ENCODE measurements around the gene LAMTOR2.
"Not testable (repeated sequence)": the region's sequence is repeated elsewhere in the genome, so short reads cannot be mapped to it uniquely, and the experiment has no call there.

Gene LAMTOR2

GRCh38 chr1:156067262-156067661, 12.7 kb downstream of the LAMTOR2 start:
- in situ Hi-C loops (cut with MboI; ENCODE audit: low sequenced_read_pairs, unreplicated experiment), result no loop called here
- DNase-seq (ENCODE audit: low spot score), result no peak
- no peak for TF ChIP-seq CTCF (IDR thresholded peaks at IDR 0.05; ENCODE audit: borderline replicate concordance, control extremely low read depth, extremely low read depth, insufficient read depth, missing control alignments)

DNA sequence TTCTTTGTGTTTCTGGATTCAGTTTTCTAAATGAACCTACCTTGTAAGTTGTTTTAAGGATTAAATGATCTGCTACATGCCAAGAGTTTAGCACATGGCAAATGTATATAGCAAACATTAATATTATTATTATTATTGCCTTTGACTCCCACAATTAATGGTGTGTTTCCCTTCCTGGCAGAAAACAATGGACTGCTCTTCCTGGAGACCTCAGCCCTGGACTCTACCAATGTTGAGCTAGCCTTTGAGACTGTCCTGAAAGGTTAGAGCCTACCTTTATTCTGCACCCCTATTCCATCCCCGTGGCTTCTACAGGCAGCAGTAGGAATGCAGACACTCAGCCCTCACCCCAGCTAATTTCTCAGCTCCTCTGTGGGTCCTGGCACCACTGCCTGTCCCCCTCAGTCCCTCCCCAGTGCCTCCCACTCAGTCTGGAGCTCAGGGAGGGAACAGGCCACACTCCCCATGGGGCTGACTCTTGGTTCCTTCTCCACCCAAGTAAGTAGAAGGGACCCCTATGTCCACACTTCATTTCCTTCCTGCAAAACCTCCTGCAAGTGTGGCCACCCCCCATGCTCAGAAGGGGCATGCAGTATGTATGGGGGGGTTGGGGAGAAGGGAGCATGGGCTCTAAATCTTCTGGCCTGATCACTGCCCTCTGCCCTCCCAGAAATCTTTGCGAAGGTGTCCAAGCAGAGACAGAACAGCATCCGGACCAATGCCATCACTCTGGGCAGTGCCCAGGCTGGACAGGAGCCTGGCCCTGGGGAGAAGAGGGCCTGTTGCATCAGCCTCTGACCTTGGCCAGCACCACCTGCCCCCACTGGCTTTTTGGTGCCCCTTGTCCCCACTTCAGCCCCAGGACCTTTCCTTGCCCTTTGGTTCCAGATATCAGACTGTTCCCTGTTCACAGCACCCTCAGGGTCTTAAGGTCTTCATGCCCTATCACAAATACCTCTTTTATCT, 15.2 kb downstream of the LAMTOR2 start:
- DNase-seq (ENCODE audit: low spot score), result no peak
- no peak for TF ChIP-seq CTCF (IDR thresholded peaks at IDR 0.05; ENCODE audit: borderline replicate concordance, control extremely low read depth, extremely low read depth, insufficient read depth, missing control alignments)
- in situ Hi-C loops (cut with MboI; ENCODE audit: low sequenced_read_pairs, unreplicated experiment), result no loop called here

DNA sequence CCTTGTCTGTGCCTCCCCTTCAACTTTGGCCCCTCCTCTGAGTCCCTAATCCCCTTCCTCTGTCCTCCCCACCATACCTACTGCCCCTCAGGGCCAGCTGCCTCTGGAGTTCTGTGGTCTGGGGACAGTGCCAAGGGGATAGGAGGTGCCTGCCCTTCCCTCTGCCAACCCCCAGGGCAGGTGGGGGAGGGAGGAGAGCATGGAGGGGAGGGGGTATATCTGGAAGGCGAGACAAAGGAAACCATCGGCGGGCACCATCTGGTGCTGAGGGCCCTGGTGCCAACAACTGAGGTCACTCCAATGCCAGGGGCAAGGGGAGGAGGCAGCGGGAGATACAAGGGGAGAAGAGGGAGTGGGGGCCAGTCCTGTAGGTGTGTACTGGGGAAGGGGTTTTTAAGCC, 16.0 kb downstream of the LAMTOR2 start:
- in situ Hi-C loops (cut with MboI; ENCODE audit: low sequenced_read_pairs, unreplicated experiment), result no loop called here
- no peak for TF ChIP-seq CTCF (IDR thresholded peaks at IDR 0.05; ENCODE audit: borderline replicate concordance, control extremely low read depth, extremely low read depth, insufficient read depth, missing control alignments)

GRCh38 chr1:156071332-156071816, 16.8 kb downstream of the LAMTOR2 start:
- DNase-seq (ENCODE audit: low spot score); in situ Hi-C loops (cut with MboI; ENCODE audit: low sequenced_read_pairs, unreplicated experiment): not testable (repeated sequence)

More for the DNA sequence above, 16.0 kb downstream of the LAMTOR2 start:
- DNase-seq (ENCODE audit: low spot score), result no peak

DNA sequence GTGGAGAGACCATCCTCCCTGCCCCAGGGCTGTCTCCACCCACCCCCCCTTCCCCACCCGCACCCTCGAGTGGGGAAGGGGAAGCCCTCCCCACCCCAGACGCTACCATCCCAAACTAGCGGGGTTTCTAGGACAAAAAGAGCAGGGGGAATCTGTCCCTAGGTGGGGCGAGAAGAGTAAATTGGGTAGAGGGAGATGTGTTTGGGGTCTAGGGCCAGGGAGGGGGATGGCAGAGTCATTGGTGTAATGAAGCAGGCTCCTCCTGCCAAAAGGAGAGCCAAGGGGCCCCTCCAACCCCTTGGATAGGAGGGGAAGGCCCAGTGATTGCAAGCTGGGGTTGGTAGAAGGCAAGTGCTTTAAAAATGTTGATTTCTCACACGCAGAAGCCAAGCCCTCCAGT, 17.7 kb downstream of the LAMTOR2 start:
- DNase-seq (ENCODE audit: low spot score), result no peak
- TF ChIP-seq CTCF (IDR thresholded peaks at IDR 0.05; ENCODE audit: borderline replicate concordance, control extremely low read depth, extremely low read depth, insufficient read depth, missing control alignments), result no peak
- in situ Hi-C loops (cut with MboI; ENCODE audit: low sequenced_read_pairs, unreplicated experiment), result no loop called here

DNA sequence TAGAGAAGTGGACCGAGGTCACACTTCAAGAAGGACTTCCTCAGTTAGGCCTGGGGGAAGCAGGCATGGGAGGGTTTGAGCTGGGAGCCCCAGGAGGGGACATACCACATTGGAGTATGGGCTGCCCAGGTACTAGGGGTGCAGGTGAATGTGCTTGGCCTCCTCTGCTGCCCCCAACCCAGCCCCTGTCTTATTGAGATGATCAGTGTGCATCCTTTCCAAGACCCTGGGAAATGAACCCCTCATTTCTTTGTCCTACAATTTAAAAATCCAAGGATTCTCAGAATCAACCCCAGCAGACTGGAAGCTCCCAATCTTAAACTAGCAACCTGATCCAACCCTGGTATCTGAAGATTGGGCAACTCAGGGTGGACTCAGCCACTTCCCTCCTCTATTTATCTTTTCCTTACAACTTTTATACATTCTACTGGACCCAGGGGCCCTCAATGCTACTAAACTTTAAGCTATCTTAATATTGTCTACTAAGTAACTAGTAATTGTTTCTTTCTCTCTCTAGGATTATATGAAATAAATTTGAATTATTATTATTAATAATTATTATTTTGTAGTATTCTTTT, 18.6 kb downstream of the LAMTOR2 start:
- in situ Hi-C loops (cut with MboI; ENCODE audit: low sequenced_read_pairs, unreplicated experiment), result no loop called here
- no peak for DNase-seq (ENCODE audit: low spot score)
- TF ChIP-seq CTCF (IDR thresholded peaks at IDR 0.05; ENCODE audit: borderline replicate concordance, control extremely low read depth, extremely low read depth, insufficient read depth, missing control alignments), result no peak

GRCh38 chr1:156073740-156074139, 19.2 kb downstream of the LAMTOR2 start:
- no peak for TF ChIP-seq CTCF (IDR thresholded peaks at IDR 0.05; ENCODE audit: borderline replicate concordance, control extremely low read depth, extremely low read depth, insufficient read depth, missing control alignments)

More at GRCh38 chr1:156073740-156074139, 19.2 kb downstream of the LAMTOR2 start:
- in situ Hi-C loops (cut with MboI; ENCODE audit: low sequenced_read_pairs, unreplicated experiment), result no loop called here
- no peak for DNase-seq (ENCODE audit: low spot score)

Data from GM13976 (cell line).